Neuronal stem cell (in vitro differentiated cells): ENCODE results near the gene DLX1.

Experiments used
- DNase-seq: peaks from one replicate; pipeline ENCODE4 v3.0.0-alpha.2; 2013; ENCODE audit warnings: low spot score
- H2AFZ ChIP-seq: one replicate; pipeline ENCODE4 v1.6.1; 2013; ENCODE audit warnings: mild to moderate bottlenecking, low read length, inconsistent platforms
- H2AK5ac ChIP-seq: 2 replicates; pipeline ENCODE4 v1.6.1; 2013; ENCODE audit warnings: low read depth, mild to moderate bottlenecking, inconsistent platforms, low read length, moderate library complexity, mixed read lengths
- H2BK120ac ChIP-seq: 2 replicates; pipeline ENCODE4 v1.6.1; 2013; ENCODE audit warnings: low read depth, mild to moderate bottlenecking, inconsistent platforms, low read length, moderate library complexity, mixed read lengths
- H2BK12ac ChIP-seq: one replicate; pipeline ENCODE4 v1.6.1; 2013; ENCODE audit warnings: low read length, inconsistent platforms
- H2BK15ac ChIP-seq: 2 replicates; pipeline ENCODE4 v1.6.1; 2013; ENCODE audit warnings: mild to moderate bottlenecking, low read length, inconsistent platforms, mixed read lengths
- H2BK5ac ChIP-seq: one replicate; pipeline ENCODE4 v1.6.1; 2013; ENCODE audit warnings: inconsistent platforms, mild to moderate bottlenecking, low read length, moderate library complexity
- H3K14ac ChIP-seq: one replicate; pipeline ENCODE4 v1.6.1; 2013; ENCODE audit warnings: low read length, inconsistent platforms
- H3K18ac ChIP-seq: 2 replicates; pipeline ENCODE4 v1.6.1; 2013; ENCODE audit warnings: low read length, inconsistent platforms
- H3K23ac ChIP-seq: 2 replicates; pipeline ENCODE4 v1.6.1; 2013; ENCODE audit warnings: low read depth, mild to moderate bottlenecking, mixed read lengths, low read length, inconsistent platforms; ENCODE audit not compliant: poor library complexity
- H3K27ac ChIP-seq: replicated peaks from 3 replicates; pipeline ENCODE4 v1.5.1; 2013; ENCODE audit warnings: low read length, inconsistent platforms
- H3K27me3 ChIP-seq, 3 experiments: 2 replicates each; pipeline ENCODE4 v1.6.1; 2013; ENCODE audit warnings: low read length in 3 of 3, mild to moderate bottlenecking in 2 of 3, inconsistent platforms in 1 of 3, low read depth in 1 of 3, mixed read lengths in 1 of 3, moderate library complexity in 1 of 3; ENCODE audit not compliant: control insufficient read depth in 3 of 3, insufficient read depth in 3 of 3
- H3K36me3 ChIP-seq, 2 donors: replicated peaks in 1 of 2; 2 replicates each; pipeline ENCODE4 v1.6.1; 2013; ENCODE audit warnings: low read length in 2 of 2; ENCODE audit not compliant: control insufficient read depth in 2 of 2, insufficient read depth in 2 of 2
- H3K4ac ChIP-seq: 2 replicates; pipeline ENCODE4 v1.6.1; 2013; ENCODE audit warnings: inconsistent platforms, mild to moderate bottlenecking, low read length, moderate library complexity
- H3K4me1 ChIP-seq, 2 donors: 1 replicate in 1 of 2; 2 replicates in 1 of 2; pipeline ENCODE4 v1.6.1; 2013; ENCODE audit warnings: low read length in 2 of 2, low read depth in 1 of 2; ENCODE audit not compliant: control insufficient read depth in 2 of 2, insufficient read depth in 1 of 2
- H3K4me2 ChIP-seq: one replicate; pipeline ENCODE4 v1.6.1; 2013; ENCODE audit warnings: mild to moderate bottlenecking, low read length, inconsistent platforms; ENCODE audit not compliant: insufficient read depth, poor library complexity, severe bottlenecking
- H3K4me3 ChIP-seq, 2 donors: 2 replicates each; pipeline ENCODE4 v1.5.1; 2013; ENCODE audit warnings: low read length in 2 of 2, mild to moderate bottlenecking in 2 of 2, inconsistent platforms in 1 of 2, moderate library complexity in 1 of 2
- H3K79me1 ChIP-seq: one replicate; pipeline ENCODE4 v1.6.1; 2013; ENCODE audit warnings: low read depth, mild to moderate bottlenecking, inconsistent platforms, low read length, moderate library complexity
- H3K9ac ChIP-seq: one replicate; pipeline ENCODE4 v1.6.1; 2013; ENCODE audit warnings: mild to moderate bottlenecking, low read depth, low read length, inconsistent platforms; ENCODE audit not compliant: poor library complexity
- H3K9me3 ChIP-seq, 2 donors: replicated peaks in 1 of 2; 2 replicates each; pipeline versions ENCODE3 to v1.6.1; 2013; ENCODE audit warnings: low read length in 2 of 2, mild to moderate bottlenecking in 2 of 2, inconsistent platforms in 1 of 2, low read depth in 1 of 2, mixed read lengths in 1 of 2, moderate library complexity in 1 of 2; ENCODE audit not compliant: control insufficient read depth in 2 of 2, insufficient read depth in 1 of 2
- H4K8ac ChIP-seq: one replicate; pipeline ENCODE4 v1.6.1; 2013; ENCODE audit warnings: low read depth, mild to moderate bottlenecking, inconsistent platforms, low read length, moderate library complexity
- H4K91ac ChIP-seq: one replicate; pipeline ENCODE4 v1.6.1; 2013; ENCODE audit warnings: low read length, low read depth, mild to moderate bottlenecking, inconsistent platforms; ENCODE audit not compliant: poor library complexity
- WGBS, 2 donors: extraction: QIAGEN DNeasy Blood & Tissue Kit; methylation state at CpG; one replicate each; pipeline ENCODE4 v1.1.7; 2013; ENCODE audit warnings: missing lambda C conversion rate in 2 of 2, mixed read lengths in 1 of 2; ENCODE audit not compliant: insufficient read length in 2 of 2, insufficient replicate concordance in 1 of 2; ENCODE audit errors: extremely low coverage in 2 of 2; 5-methylcytosine and 5-hydroxymethylcytosine counted together

The DLX1 gene

DNA sequence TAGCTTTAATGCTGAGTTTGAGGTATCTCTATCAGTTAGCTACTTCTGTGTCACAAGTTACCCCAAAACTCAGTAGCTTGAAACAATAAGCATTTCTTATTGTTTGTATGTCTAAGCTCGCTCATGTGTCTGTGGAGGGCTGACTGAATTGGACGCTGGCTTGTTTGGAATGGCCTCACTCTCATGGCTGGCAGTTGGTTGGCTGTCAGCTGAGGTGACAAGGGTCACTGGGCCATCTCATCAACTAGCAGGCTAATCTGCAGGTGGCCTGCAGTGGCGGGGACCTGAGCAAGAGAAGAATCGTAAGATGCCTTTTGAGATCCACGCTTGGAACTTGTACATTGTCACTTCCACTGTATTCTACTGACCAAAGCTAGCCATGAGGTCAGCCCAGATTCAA is 30.8 kb downstream of the DLX1 start:
- WGBS, 2 donors, result no CpG with 5 or more reads among the region's 5 CpGs
- Histone ChIP-seq H4K91ac (no peak overlapping the region), H3K9ac (no peak overlapping the region), H2BK120ac (no peak overlapping the region), H3K36me3 (no peaks in the 10 kb centered on the region), H2AFZ (no peak overlapping the region), H3K27ac (no peak overlapping the region), H3K4me2 (no peak overlapping the region), H2BK15ac (no peak overlapping the region), H2BK12ac (no peak overlapping the region), H3K9me3 (no peaks in the 10 kb centered on the region), H4K8ac (peak overlapping the region; percentile 50), H3K14ac (no peak overlapping the region), H2AK5ac (no peak overlapping the region), H3K4me1 (peaks cover 0 to 4% of the 10 kb centered on the region in 2 donors), H2BK5ac (no peak overlapping the region), H3K4ac (no peak overlapping the region), H3K4me3 (peak overlapping the region in 1 of 2 donors; percentile 40), H3K79me1 (no peaks in the 10 kb centered on the region), H3K18ac (no peak overlapping the region), H3K23ac (peak overlapping the region; percentile 12), H3K27me3 (no peaks in the 10 kb centered on the region)
- DNase-seq, result no peak

DNA sequence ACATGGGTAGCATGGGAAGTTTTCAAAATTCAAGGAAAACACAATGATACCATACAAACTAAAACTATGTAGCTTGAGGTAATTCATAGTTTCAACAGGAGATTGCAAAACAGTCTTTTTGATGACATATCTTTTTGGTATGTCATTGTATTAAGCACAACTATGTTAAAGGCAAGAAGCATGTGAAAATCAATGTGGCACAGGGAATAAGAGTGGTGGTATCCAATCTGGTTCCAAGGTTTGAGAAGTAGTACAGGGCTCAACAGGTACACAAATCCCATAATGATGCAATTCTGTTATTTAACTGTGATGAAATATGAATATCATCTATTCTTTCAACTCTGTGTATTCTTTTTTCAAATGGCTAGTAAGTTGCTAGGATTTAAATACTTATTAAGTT is 33.8 kb downstream of the DLX1 start:
- no peak overlapping the region for H2BK120ac ChIP-seq
- no peak overlapping the region for H2BK5ac ChIP-seq
- no peak overlapping the region for H2BK15ac ChIP-seq
- H4K91ac ChIP-seq, result no peak overlapping the region
- no peak overlapping the region for H4K8ac ChIP-seq
- H3K4ac ChIP-seq, result no peak overlapping the region
- H2BK12ac ChIP-seq, result no peak overlapping the region
- H2AK5ac ChIP-seq, result no peak overlapping the region
- H3K79me1 ChIP-seq, result no peaks in the 10 kb centered on the region
- no peak overlapping the region for H3K18ac ChIP-seq
- no peak overlapping the region for H3K27ac ChIP-seq
- no peaks in the 10 kb centered on the region for H3K27me3 ChIP-seq
- peaks cover 0 to 4% of the 10 kb centered on the region in 2 donors for H3K4me1 ChIP-seq
- no peaks in the 10 kb centered on the region for H3K36me3 ChIP-seq
- no peak overlapping the region for H3K4me3 ChIP-seq
- H3K4me2 ChIP-seq, result no peak overlapping the region
- H3K9me3 ChIP-seq, result no peaks in the 10 kb centered on the region
- no peak overlapping the region for H2AFZ ChIP-seq
- H3K23ac ChIP-seq, result no peak overlapping the region
- DNase-seq, result no peak
- no peak overlapping the region for H3K14ac ChIP-seq
- no peak overlapping the region for H3K9ac ChIP-seq

DNA sequence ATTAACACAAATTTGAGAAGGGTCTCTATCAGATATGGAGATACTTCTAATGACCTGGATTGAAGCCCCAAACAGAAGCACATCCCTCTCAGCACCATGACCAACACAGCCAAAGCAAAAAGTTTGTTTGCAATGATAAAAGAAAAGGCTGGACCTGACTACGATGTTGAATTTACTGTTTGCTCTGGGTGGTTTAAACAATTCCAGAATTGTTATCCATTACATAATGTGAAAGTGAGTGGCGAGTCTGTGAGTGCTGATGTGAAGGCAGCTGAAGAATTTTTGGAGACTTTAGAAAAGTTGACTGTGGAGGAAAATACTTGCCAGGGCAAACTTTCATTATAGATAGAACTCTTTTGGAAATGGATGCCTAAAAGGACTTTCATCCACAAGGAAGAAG is 34.8 kb downstream of the DLX1 start:
- Histone ChIP-seq H4K8ac (no peak overlapping the region), H2BK15ac (no peak overlapping the region), H3K4ac (no peak overlapping the region), H2BK12ac (no peak overlapping the region), H2AK5ac (no peak overlapping the region), H3K9me3 (no peaks in the 10 kb centered on the region), H3K4me1 (peaks cover 0 to 4% of the 10 kb centered on the region in 2 donors), H2AFZ (no peak overlapping the region), H2BK120ac (no peak overlapping the region), H3K14ac (no peak overlapping the region), H3K23ac (no peak overlapping the region), H3K79me1 (no peaks in the 10 kb centered on the region), H3K9ac (no peak overlapping the region), H3K18ac (no peak overlapping the region), H2BK5ac (no peak overlapping the region), H3K27me3 (no peaks in the 10 kb centered on the region), H3K36me3 (no peaks in the 10 kb centered on the region), H3K4me3 (no peak overlapping the region), H4K91ac (no peak overlapping the region), H3K4me2 (no peak overlapping the region), H3K27ac (no peak overlapping the region)
- WGBS, 2 donors, result no CpG with 5 or more reads among the region's 2 CpGs
- no peak for DNase-seq

DNA sequence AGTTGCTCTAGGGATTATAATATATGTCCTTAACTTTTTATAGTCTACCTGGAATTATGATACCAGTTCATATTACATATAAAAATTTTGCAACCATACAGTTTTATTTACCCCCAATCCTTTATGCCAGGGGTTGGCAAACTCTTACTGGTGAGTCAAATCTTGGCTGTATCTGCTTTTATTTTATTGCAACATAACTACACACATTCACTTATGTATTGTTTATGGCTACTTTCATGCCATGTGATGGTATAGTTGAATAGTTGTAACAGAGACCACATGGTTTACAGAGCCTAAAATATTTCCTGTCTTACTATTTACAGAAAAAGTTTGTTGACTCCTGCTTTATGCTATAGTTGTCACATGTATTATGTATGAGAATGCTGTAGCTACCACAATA is 43.2 kb downstream of the DLX1 start:
- Histone ChIP-seq H3K4me3 (no peak overlapping the region), H3K9me3 (no peaks in the 10 kb centered on the region), H2AK5ac (no peak overlapping the region), H2BK120ac (no peak overlapping the region), H2BK15ac (no peak overlapping the region), H3K27ac (no peak overlapping the region), H3K4me2 (no peak overlapping the region), H3K79me1 (no peaks in the 10 kb centered on the region), H3K36me3 (no peaks in the 10 kb centered on the region), H3K14ac (no peak overlapping the region), H3K18ac (no peak overlapping the region), H2AFZ (no peak overlapping the region), H4K8ac (no peak overlapping the region), H3K4me1 (peaks cover 0 to 3% of the 10 kb centered on the region in 2 donors), H2BK12ac (no peak overlapping the region), H2BK5ac (no peak overlapping the region), H3K9ac (no peak overlapping the region), H3K23ac (no peak overlapping the region), H4K91ac (no peak overlapping the region), H3K27me3 (no peaks in the 10 kb centered on the region), H3K4ac (no peak overlapping the region)
- DNase-seq, result no peak
